RWPE1 (cell line): ENCODE measurements around the gene MUC12.

Source experiments
- CTCF ChIA-PET: fragments of 350-600 bp; sonication (Branson Sonifier 250); formaldehyde crosslinking; extraction: SDS; loops from one replicate; lab custom pipeline; 2021; lab: Yijun Ruan, JAX
- POLR2A ChIA-PET: fragments of 400-600 bp; formaldehyde crosslinking; extraction: SDS; loops from one replicate; lab custom pipeline; 2020; ENCODE audit warnings: antibody characterized with exemption; ENCODE audit not compliant: low non-redundant PET; lab: Yijun Ruan, JAX
- DNase-seq: peaks from one replicate; pipeline ENCODE4 v3.0.0; 2012; ENCODE audit warnings: low spot score
- H3K27ac ChIP-seq: fragments of 450-650 bp; 2 replicates; pipeline ENCODE4 v1.5.1; 2017
- TF ChIP-seq, protein P1 (sequence below): fragments of 450-650 bp; conservative IDR thresholded peaks from 2 replicates; pipeline ENCODE4 v1.5.1; 2017; ENCODE audit warnings: low read depth, mild to moderate bottlenecking

MUC12 gene

DNA sequence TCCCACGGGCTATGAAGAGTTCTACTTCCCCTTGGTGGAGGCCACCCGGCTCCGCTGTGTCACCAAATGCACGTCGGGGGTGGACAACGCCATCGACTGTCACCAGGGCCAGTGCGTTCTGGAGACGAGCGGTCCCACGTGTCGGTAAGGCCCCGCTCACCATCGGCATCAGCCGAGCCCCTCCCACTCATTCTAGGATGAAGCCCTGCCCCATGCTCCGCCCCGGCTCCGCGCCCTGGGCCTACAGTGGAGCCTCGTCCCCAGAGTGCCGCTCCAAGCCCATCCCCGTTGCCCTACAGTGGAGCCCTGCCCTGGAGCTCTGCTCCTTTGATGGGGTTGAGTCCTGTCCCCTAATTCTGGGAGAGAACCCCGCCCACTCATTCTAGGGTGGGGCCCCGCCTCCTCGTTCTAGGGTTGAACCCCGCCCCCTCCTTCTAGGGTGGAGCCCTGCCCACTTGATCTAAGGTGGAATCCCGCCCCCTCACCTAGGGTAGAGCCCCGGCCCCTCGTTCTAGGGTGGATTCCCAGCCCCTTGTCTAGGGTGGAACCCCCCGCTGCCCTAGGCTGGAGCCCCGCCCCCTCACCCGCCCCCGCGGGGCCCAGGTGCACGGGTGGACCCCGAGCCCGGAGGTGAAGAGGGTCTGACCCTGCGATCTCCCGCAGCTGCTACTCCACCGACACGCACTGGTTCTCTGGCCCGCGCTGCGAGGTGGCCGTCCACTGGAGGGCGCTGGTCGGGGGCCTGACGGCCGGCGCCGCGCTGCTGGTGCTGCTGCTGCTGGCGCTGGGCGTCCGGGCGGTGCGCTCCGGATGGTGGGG is 3.4 kb upstream of the MUC12 start:
- no peak overlapping the region for H3K27ac ChIP-seq
- TF ChIP-seq, protein P1, sequence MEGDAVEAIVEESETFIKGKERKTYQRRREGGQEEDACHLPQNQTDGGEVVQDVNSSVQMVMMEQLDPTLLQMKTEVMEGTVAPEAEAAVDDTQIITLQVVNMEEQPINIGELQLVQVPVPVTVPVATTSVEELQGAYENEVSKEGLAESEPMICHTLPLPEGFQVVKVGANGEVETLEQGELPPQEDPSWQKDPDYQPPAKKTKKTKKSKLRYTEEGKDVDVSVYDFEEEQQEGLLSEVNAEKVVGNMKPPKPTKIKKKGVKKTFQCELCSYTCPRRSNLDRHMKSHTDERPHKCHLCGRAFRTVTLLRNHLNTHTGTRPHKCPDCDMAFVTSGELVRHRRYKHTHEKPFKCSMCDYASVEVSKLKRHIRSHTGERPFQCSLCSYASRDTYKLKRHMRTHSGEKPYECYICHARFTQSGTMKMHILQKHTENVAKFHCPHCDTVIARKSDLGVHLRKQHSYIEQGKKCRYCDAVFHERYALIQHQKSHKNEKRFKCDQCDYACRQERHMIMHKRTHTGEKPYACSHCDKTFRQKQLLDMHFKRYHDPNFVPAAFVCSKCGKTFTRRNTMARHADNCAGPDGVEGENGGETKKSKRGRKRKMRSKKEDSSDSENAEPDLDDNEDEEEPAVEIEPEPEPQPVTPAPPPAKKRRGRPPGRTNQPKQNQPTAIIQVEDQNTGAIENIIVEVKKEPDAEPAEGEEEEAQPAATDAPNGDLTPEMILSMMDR = peak; percentile 85
- DNase-seq = peak; percentile 69
- CTCF ChIA-PET = interaction anchor here (0.5 to 1.1 kb wide), 8 partner anchors 8 to 92 kb away, joined by 3 to 5 read pairs (median 4); no protein-coding TSS in a partner anchor
- POLR2A ChIA-PET = no interaction called here

- TF ChIP-seq, protein P1 = peak; percentile 58; the same call in 1 of the 2 replicates
- DNase-seq = no peak
- CTCF ChIA-PET = interaction anchor here (0.5 to 1.2 kb wide), 6 partner anchors 9 to 91 kb away, joined by 3 to 5 read pairs (median 3); no protein-coding TSS in a partner anchor
- POLR2A ChIA-PET = no interaction called here
- no peak overlapping the region for H3K27ac ChIP-seq
These were observed 2.6 kb upstream of the MUC12 start for GRCh38 chr7:100966542-100967291.

DNA sequence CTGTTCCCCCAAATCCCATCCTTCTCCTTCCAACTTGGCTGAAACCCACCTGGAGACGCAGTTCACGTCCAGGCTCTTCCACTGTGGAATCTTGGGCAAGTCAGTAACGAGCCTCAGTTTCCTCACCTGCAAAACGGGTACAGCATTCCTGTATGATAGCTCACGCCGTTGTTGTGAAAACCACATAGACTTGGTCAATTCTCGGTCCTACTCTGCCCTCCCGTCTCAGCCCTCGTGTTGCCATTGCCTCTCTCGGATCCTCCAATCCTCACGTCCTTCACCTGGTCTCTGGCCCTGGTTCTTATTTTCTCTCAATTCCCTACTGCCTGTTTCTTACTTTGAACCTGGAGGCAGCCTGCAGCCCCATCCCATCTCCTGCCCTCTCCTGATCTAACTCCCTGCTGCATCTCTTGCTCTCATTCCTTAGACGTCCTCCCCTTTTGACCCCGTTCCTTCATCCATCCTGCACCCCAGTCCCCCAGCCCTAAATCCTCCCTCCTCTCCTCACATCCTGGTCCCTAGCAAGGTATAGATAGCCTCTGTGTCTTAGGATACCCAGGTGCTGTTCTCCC is 2.0 kb upstream of the MUC12 start:
- DNase-seq = no peak
- POLR2A ChIA-PET = no interaction called here
- CTCF ChIA-PET = interaction anchor here (0.5 to 1.2 kb wide), 4 partner anchors 10 to 1955 kb away, joined by 3 read pairs; partner anchors contain the start of gene SLC12A9
- H3K27ac ChIP-seq = no peak overlapping the region
- TF ChIP-seq, protein P1 = no peak

DNA sequence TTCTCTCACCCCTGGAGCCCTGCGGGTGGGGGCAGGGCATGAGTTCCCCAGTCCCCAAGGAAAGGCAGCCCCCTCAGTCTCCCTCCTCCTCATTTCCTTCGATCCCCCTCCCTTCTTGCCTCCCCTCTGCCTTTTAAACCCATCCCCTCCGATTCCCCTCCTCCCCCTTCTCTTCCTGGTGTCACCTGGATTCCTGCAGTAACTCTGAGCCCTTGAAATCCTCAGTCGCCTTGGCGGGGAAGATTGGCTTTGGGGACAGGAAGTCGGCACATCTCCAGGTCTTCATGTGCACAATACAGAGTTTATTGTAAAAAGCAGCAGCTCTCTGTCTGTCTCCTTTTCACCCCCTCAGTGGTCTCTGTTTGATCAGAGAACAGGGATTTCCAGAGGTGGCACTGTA is 1.3 kb upstream of the MUC12 start:
- no peak overlapping the region for H3K27ac ChIP-seq
- CTCF ChIA-PET = interaction anchor here (0.5 to 1.2 kb wide), 3 partner anchors 73 to 1955 kb away, joined by 3 read pairs; partner anchors contain the start of gene SLC12A9
- TF ChIP-seq, protein P1 = no peak
- DNase-seq = no peak
- POLR2A ChIA-PET = no interaction called here

GRCh38 chr7:100968650-100969049 is 715 bp upstream of the MUC12 start:
- no peak overlapping the region for H3K27ac ChIP-seq
- no peak for DNase-seq
- TF ChIP-seq, protein P1 = no peak
- ChIA-PET POLR2A (no interaction called here), CTCF (no interaction called here)
